HEK293T (cell line): ENCODE measurements around the gene RORB.

Source experiments
- BHLHE40 ChIP-seq: fragments of 450-650 bp; IDR thresholded peaks from 2 replicates; pipeline ENCODE4 v1.6.1; 2016; ENCODE audit warnings: mild to moderate bottlenecking, moderate library complexity, borderline replicate concordance
- FOXA1 ChIP-seq: fragments of 450-650 bp; IDR thresholded peaks from 2 replicates; pipeline ENCODE4 v1.6.1; 2016; ENCODE audit warnings: mild to moderate bottlenecking
- FOXK2 ChIP-seq: fragments of 450-650 bp; IDR thresholded peaks from 2 replicates; pipeline ENCODE4 v1.6.1; 2016; ENCODE audit warnings: mild to moderate bottlenecking
- FOXM1 ChIP-seq: fragments of 450-650 bp; IDR thresholded peaks from 2 replicates; pipeline ENCODE4 v1.6.1; 2017; ENCODE audit warnings: mild to moderate bottlenecking, borderline replicate concordance
- SP1 ChIP-seq: fragments of 450-650 bp; IDR thresholded peaks from 2 replicates; pipeline ENCODE4 v1.6.1; 2017
- SUZ12 ChIP-seq: fragments of 450-650 bp; IDR thresholded peaks from 2 replicates; pipeline ENCODE4 v1.6.1; 2016; ENCODE audit warnings: mild to moderate bottlenecking
- ZNF384 ChIP-seq: fragments of 450-650 bp; IDR thresholded peaks from 2 replicates; pipeline ENCODE4 v1.6.1; 2016
- TF ChIP-seq, protein P1 (sequence below): fragments of 450-650 bp; IDR thresholded peaks from 2 replicates; pipeline ENCODE4 v1.6.1; 2016

DNA sequence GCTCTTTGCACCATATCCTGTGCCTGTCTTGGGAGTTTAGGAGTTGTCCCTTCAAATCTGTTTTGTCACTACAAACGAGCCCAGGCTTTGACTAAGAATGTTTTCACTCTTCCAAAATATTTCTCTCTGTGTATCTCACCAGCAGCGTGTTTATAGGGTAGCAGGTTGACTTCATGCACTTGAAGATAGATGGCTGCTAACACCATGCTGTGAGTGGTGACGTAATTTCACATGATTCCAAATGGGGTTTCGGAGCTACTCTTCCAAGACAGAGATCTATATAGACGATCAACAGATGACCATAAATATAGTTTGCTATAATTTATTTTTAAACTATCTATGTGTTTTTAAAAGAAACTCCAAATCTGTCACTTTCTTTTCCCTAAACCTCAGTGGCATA is 30.6 kb downstream of the RORB start:
- TF ChIP-seq FOXK2 (no peak), SUZ12 (no peak), BHLHE40 (no peak), FOXM1 (no peak), FOXA1 (no peak), ZNF384 (no peak), SP1 (no peak)
- TF ChIP-seq, protein P1, sequence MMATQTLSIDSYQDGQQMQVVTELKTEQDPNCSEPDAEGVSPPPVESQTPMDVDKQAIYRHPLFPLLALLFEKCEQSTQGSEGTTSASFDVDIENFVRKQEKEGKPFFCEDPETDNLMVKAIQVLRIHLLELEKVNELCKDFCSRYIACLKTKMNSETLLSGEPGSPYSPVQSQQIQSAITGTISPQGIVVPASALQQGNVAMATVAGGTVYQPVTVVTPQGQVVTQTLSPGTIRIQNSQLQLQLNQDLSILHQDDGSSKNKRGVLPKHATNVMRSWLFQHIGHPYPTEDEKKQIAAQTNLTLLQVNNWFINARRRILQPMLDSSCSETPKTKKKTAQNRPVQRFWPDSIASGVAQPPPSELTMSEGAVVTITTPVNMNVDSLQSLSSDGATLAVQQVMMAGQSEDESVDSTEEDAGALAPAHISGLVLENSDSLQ = no peak
